Activated T-helper 9 cell treated with anti-CD3 and anti-CD28 coated beads, Interleukin-2, amount 50 U/mL, for 16 hours (primary cell): ENCODE measurements around the gene TMEM135.
"Not testable (repeated sequence)": the region's sequence is repeated elsewhere in the genome, so short reads cannot be mapped to it uniquely, and the experiment has no call there.

Experiments used
- DNase-seq: peaks from one replicate; pipeline ENCODE4 v3.0.0-alpha.2; 2020; ENCODE audit warnings: low read depth

Gene TMEM135

DNA sequence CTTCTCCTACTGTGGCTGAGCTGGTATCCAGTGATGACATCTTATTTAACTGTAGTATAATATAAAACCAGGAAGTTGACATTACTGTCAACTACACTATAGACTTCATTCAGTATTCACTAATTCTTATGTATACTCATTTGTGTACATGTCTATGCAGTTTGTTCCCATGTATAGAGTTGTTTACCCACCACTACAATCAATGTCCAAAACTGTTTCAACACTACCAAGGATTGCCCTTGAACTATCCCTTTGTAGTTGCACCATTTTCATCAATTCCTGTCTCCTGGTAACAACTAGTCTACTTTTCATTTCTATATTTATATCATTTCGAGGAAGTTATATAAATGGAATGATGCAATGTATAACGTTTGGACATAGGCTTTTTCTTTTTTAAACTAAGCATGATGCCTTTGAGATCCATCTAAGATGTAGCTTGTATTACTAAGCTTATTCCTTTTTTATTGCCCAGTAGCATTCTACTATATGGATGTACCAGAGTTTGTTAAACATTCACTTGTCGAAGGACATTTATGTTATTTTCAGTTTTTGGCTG is 39.2 kb downstream of the TMEM135 start:
- DNase-seq = no peak

GRCh38 chr11:87081358-87081757 is 43.6 kb downstream of the TMEM135 start:
- no peak for DNase-seq

DNA sequence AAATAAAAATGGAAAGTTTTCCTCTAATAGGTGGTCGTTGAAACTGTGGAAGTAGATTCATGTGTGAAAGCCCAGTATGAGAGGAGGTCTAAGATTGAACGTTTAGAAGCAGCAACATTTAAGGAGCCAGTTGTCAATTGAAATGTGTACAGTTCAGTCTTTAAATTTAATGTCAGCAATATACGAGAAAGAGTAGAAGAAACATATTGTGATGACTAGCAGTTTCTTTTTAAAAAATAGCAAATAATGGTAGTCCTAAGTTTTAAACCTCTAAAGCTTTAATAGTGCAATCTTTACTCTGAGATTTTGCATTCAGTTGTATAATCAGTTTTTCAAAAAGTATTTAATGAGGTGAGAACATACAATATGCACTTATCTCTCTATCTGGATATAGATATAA is 44.9 kb downstream of the TMEM135 start:
- no peak for DNase-seq

- DNase-seq = no peak
Measured at GRCh38 chr11:87083029-87083428, 45.3 kb downstream of the TMEM135 start.

GRCh38 chr11:87092159-87092558 is 54.4 kb downstream of the TMEM135 start:
- no peak for DNase-seq

- no peak for DNase-seq
Measured at GRCh38 chr11:87092567-87092966, 54.8 kb downstream of the TMEM135 start.

DNA sequence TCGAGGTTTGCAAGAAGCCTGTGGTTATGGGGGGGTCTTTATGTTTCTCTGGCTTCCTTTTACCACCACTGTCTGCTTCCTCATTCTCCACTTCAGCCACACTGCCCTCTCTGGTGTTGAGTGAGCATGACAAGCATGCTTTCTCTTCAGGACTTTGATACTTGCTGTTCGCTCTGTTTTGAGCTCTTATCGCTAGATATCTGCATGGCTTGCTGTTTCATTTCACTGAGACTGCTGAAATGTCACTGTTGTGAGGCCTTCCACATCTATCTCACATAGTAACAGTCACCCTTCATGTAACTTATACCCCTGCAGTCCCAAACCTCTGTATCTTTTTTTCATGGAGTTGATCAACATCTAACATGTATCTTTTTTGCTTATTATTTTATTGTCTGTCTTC is 59.8 kb downstream of the TMEM135 start:
- DNase-seq = no peak

- no peak for DNase-seq
Measured at GRCh38 chr11:87101956-87102580, 64.3 kb downstream of the TMEM135 start.

DNA sequence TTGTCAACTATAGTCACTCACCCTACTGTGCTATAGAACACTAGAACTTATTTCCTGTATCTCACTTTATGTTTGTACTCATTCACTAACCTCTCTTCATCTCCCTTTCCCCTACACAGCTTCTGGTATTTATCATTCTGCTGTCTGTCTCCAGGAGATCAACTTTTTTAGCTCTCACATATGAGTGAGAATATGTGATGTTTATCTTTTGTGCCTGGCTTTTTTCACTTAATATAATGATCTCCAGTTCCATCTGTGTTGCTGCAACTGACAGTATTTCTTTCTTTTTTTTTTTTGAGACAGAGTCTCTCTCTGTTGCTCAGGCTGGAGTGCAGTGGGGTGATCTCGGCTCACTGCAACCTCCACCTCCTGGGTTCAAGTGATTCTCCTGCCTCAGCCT is 68.1 kb downstream of the TMEM135 start:
- not testable (repeated sequence) for DNase-seq

GRCh38 chr11:87107379-87107778 is 69.6 kb downstream of the TMEM135 start:
- DNase-seq = not testable (repeated sequence)

GRCh38 chr11:87110443-87111131 is 72.9 kb downstream of the TMEM135 start:
- no peak for DNase-seq

DNA sequence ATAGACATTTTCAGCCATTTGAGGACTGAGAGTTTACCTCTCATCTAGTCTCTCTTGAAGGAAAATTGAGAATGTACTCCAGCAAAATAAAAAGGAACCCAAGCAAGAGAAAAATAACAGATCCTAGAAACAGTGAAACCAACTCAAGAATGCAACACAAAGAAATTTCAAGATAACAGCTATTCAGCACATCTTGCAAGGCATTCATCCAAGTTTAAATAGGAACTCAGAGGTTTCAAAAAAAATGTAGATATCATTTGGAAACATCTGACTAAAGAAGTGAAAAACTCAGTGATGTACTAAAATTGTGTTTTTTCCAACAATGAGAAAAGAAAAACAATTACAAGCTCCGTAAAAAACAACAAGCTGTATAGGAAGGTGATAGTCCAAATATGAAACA is 76.4 kb downstream of the TMEM135 start:
- no peak for DNase-seq

GRCh38 chr11:87116185-87116584 is 78.5 kb downstream of the TMEM135 start:
- DNase-seq = no peak

GRCh38 chr11:87120937-87121336 is 83.2 kb downstream of the TMEM135 start:
- no peak for DNase-seq

DNA sequence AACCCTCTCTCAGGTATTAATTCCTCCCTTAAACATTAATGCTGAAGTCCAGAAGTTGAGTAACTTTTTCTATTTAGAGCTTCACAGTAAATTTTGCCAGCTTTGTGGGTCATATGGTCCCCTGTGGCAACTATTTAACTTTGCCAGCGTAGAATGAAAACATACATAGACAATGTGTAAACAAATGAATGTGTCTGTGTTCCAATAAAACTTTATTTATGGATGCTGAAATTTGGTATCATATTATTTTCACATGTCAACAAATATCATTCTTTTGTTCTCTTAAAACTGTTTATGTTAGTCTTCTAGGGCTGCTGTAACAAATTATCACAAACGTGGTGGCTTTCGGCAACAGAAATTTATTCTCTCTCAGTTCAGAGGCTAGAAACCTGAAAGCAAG is 85.1 kb downstream of the TMEM135 start:
- DNase-seq = no peak

GRCh38 chr11:87125257-87125656 is 87.5 kb downstream of the TMEM135 start:
- no peak for DNase-seq

GRCh38 chr11:87127101-87127500 is 89.4 kb downstream of the TMEM135 start:
- DNase-seq = no peak

DNA sequence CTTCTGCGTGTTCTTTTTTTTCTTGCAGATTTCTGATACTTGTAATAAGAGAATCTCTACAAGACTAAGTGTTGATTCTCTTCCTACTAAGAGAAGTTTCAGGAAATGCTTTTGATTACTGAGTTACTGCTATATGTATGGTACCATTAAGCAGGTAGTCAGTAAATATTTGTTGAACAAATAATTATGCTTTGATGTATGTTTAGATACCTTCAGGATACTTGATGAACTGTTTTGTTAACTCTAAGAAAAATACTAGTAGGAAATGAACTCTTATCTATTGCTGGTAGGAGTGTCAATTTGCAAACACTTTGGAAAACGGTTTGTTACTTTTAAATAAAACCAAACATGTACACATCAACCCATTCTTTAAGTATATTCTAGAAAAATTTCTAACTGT is 90.6 kb downstream of the TMEM135 start:
- DNase-seq = no peak

- no peak for DNase-seq
Measured at GRCh38 chr11:87134524-87135106, 96.9 kb downstream of the TMEM135 start.

DNA sequence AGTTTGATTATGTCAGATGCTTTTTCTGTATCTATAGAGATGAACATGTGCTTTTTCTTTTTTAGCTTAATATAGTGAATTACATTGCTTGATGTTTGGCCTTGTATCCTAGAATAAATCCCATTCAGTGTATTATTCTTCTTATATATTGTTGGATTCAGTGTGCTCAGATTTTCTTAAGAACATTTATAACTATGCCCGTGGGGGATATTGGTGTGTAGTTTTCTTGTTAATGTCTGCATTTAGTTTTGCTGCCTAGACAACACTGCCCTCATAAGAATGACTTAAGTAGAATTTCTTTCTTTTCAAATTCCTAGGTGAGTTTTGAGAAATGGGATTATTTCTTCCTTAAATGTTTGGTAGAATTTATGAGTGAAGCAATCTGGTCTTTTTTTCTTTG is 98.5 kb downstream of the TMEM135 start:
- no peak for DNase-seq

DNA sequence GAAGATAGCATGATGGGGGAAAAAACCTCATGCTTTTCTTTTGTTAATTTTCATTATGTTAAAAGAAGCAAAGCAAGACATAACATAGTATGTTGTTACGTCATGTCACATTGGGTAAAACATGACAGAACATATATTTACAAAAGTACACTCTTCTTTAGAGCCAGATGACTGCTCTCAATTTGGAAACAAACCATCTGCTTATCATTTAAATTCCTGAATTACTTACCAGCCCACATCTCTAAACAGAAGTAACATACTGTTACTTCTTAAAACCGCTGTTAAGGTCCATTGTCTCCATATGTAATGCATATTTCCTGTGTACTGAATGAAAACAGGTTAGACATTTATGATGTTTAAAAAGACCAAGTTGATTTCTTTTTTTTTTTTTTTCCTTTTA is 100.0 kb downstream of the TMEM135 start:
- DNase-seq = no peak

DNA sequence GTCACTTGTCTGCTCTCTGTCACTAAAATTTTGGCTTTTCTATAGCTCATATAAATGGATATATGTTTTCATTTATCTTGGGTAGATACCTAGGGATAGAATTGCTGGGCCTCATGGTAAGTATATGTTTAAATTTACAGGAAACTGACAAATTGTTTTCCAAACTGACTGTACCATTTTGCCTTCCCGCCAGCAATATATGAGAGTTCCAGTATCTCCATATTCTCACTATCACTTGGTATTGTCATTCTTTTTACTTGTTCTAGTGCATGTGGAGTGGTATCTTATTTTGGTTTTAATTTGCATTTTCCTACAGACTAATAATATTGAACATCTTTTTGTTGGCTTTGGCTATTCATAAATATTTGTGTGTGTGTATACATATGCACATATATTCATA is 101.7 kb downstream of the TMEM135 start:
- no peak for DNase-seq

DNA sequence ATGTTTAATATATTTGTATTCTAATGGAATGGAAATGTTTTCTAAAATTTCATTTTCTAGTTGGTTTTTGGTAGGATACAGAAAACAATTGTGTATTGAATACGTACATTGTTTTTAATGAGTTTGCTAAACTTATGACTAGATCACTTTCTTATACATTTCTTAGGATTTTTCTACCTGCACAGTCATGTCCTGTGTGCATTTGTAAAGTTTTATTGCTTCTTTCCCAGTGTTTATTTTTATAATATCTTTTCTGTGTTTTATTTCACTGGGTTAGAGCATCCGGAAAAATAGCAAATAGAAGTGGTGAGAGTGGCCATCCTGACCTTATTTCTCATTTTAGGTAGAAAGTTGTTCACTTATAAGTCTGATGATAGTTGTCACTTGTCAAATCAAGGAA is 103.6 kb downstream of the TMEM135 start:
- no peak for DNase-seq
